ENCODE data around the gene CNTN5.

Gene CNTN5

DNA sequence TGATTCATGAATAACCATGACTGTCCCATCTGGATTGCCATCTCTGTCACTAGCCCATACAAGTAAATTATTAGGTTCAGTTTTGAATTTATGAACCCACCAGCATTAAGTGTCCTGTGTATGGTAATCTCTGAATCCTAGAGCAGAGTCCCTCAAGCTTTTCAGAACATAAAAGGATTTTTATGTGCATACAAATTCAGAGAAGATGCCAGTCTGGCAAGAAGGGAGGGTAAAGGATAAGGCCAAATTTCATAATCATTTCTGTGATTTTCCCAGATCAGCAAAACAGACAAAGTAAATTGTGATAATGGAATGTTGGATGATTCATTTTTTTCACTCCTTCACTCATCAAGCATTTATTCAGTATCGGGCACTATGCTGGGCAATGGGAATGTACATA, 1295.2 kb downstream of the CNTN5 start:
- no peak overlapping the region for H3K27ac ChIP-seq
- TF ChIP-seq, protein P1, sequence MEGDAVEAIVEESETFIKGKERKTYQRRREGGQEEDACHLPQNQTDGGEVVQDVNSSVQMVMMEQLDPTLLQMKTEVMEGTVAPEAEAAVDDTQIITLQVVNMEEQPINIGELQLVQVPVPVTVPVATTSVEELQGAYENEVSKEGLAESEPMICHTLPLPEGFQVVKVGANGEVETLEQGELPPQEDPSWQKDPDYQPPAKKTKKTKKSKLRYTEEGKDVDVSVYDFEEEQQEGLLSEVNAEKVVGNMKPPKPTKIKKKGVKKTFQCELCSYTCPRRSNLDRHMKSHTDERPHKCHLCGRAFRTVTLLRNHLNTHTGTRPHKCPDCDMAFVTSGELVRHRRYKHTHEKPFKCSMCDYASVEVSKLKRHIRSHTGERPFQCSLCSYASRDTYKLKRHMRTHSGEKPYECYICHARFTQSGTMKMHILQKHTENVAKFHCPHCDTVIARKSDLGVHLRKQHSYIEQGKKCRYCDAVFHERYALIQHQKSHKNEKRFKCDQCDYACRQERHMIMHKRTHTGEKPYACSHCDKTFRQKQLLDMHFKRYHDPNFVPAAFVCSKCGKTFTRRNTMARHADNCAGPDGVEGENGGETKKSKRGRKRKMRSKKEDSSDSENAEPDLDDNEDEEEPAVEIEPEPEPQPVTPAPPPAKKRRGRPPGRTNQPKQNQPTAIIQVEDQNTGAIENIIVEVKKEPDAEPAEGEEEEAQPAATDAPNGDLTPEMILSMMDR (conservative IDR thresholded peaks at IDR 0.05): no peak

DNA sequence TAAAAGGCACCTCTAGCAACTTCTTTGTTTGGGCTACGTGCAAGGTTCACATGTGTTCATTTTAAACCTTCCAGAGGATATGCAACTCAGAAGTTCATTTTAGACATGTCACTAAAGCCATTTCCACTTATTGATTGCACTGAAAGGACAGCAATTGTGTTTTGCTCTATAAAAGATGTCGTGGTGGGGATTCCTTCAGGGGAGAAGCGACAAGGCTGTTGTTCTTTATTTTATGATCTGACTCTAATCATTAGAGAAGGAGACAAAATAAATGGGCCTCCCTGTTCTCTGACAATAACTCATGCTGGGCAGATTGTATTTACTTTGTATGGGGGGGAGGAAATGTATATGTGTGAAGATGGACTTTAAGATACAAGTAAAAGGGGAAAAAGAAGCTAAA, 1296.2 kb downstream of the CNTN5 start:
- TF ChIP-seq, protein P1 (conservative IDR thresholded peaks at IDR 0.05): no peak
- no peak overlapping the region for H3K27ac ChIP-seq

DNA sequence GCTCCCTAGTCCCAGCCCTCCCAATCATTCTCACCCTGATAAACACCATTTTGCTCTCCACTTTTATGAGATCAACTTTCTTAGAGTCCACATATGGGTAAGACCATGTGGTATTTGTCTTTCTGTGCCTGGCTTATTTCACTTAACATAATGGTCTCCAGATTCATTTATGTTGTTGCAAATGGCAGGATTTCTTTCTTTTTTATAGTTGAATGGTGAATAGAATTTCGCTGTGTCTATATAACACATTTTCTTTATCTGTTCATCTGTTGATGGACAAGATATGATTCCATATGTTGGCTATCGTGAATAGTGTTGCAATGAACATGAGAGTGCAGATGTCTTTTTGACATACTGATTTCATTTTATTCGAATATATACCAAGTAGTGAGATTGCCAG, 1298.9 kb downstream of the CNTN5 start:
- H3K27ac ChIP-seq: no peak overlapping the region
- TF ChIP-seq, protein P1 (conservative IDR thresholded peaks at IDR 0.05): no peak

- TF ChIP-seq, protein P1 (conservative IDR thresholded peaks at IDR 0.05): peak; percentile 40
- H3K27ac ChIP-seq: no peak overlapping the region
Measured at GRCh38 chr11:100328626-100329340, 1308.0 kb downstream of the CNTN5 start.

- no peak overlapping the region for H3K27ac ChIP-seq
- TF ChIP-seq, protein P1 (conservative IDR thresholded peaks at IDR 0.05): no peak
Measured at GRCh38 chr11:100329352-100329751, 1308.6 kb downstream of the CNTN5 start.

DNA sequence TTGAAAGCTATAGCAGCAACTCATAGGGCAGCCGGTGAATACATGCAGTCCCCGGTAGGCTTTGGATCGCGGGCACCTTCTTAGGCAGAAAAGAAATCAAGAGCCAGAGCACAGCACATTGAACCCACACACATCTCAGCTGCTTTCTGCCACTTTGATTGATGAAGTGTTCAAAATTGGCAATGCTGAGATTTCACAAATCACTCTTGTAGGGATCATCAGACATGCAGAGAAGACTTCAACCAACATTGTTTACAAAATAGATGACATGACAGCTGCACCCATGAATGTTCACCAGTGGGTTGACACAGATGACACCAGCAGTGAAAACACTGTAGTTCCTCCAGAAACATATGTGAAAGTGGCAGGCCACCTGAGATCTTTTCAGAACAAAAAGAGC, 1316.1 kb downstream of the CNTN5 start:
- TF ChIP-seq, protein P1 (conservative IDR thresholded peaks at IDR 0.05): no peak
- no peak overlapping the region for H3K27ac ChIP-seq

GRCh38 chr11:100338144-100338840, 1317.5 kb downstream of the CNTN5 start:
- TF ChIP-seq, protein P1 (conservative IDR thresholded peaks at IDR 0.05): no peak
- H3K27ac ChIP-seq: no peak overlapping the region

Measured in VCaP (cell line).